ENCODE measurements around the gene CDK16. TPM values are rescaled to one million over a fixed set of nuclear protein-coding genes. Genes with fewer than 3 reads are reported as not detected.

The CDK16 gene
- polyA plus RNA-seq, 1 donor from 2014 or later: 99.0 TPM

GRCh38 chrX:47221756-47222155, 3.3 kb downstream of the CDK16 start:
- H2AFZ ChIP-seq (ENCODE audit: low read depth, low read length): no peak overlapping the region
- H3K9ac ChIP-seq (ENCODE audit: low read length): no peak overlapping the region
- no peaks in the 10 kb centered on the region for H4K20me1 ChIP-seq (ENCODE audit: insufficient read depth)
- no peak overlapping the region for H3K27ac ChIP-seq (ENCODE audit: low read length)
- H3K9me3 ChIP-seq (ENCODE audit: low read length): no peaks in the 10 kb centered on the region
- H3F3A ChIP-seq (ENCODE audit: insufficient read depth, low read length, poor library complexity, severe bottlenecking): no peaks in the 10 kb centered on the region
- no peak for TF ChIP-seq REST (IDR thresholded peaks at IDR 0.05; ENCODE audit: borderline replicate concordance)
- TF ChIP-seq MXI1 (conservative IDR thresholded peaks at IDR 0.05; ENCODE audit: poor library complexity, severe bottlenecking): no peak
- no peak for TF ChIP-seq POLR2AphosphoS5 (IDR thresholded peaks at IDR 0.05)
- H3K79me2 ChIP-seq (replicated peaks; ENCODE audit: insufficient read depth, low read length): peaks cover 30% of the 10 kb centered on the region
- H3K4me3 ChIP-seq (ENCODE audit: low read length): peak overlapping the region; percentile 78
- H3K36me3 ChIP-seq (ENCODE audit: insufficient read depth, low read length): no peaks in the 10 kb centered on the region
- H3K9me2 ChIP-seq (ENCODE audit: insufficient read depth, low read length): no peaks in the 10 kb centered on the region
- no peaks in the 10 kb centered on the region for H3K27me3 ChIP-seq (ENCODE audit: insufficient read depth, low read depth, low read length)
- H3K4me2 ChIP-seq (ENCODE audit: low read length): no peak overlapping the region

GRCh38 chrX:47222751-47223350, 4.4 kb downstream of the CDK16 start:
- H3F3A ChIP-seq (ENCODE audit: insufficient read depth, low read length, poor library complexity, severe bottlenecking): no peaks in the 10 kb centered on the region
- TF ChIP-seq MXI1 (conservative IDR thresholded peaks at IDR 0.05; ENCODE audit: poor library complexity, severe bottlenecking) (no peak), RAD21 (conservative IDR thresholded peaks at IDR 0.05) (no peak), TAF1 (IDR thresholded peaks at IDR 0.05; ENCODE audit: low read depth) (no peak), POLR2AphosphoS5 (IDR thresholded peaks at IDR 0.05) (no peak), SMC3 (conservative IDR thresholded peaks at IDR 0.05; ENCODE audit: poor library complexity) (no peak), EZH2 (IDR thresholded peaks at IDR 0.05; ENCODE audit: borderline replicate concordance, insufficient read depth, low read length, poor library complexity, severe bottlenecking) (no peak), REST (IDR thresholded peaks at IDR 0.05; ENCODE audit: borderline replicate concordance) (no peak), EP300 (conservative IDR thresholded peaks at IDR 0.05; ENCODE audit: poor library complexity, severe bottlenecking) (no peak), CTCF (IDR thresholded peaks at IDR 0.05; ENCODE audit: poor library complexity, severe bottlenecking) (no peak)

More at GRCh38 chrX:47222751-47223350, 4.4 kb downstream of the CDK16 start:
- Histone ChIP-seq H3K4me2 (ENCODE audit: low read length) (no peak overlapping the region), H4K20me1 (ENCODE audit: insufficient read depth) (no peaks in the 10 kb centered on the region), H3K27ac (ENCODE audit: low read length) (no peak overlapping the region), H3K9me3 (ENCODE audit: low read length) (no peaks in the 10 kb centered on the region), H3K9ac (ENCODE audit: low read length) (no peak overlapping the region), H3K4me3 (ENCODE audit: low read length) (no peak overlapping the region), H3K79me2 (replicated peaks; ENCODE audit: insufficient read depth, low read length) (peaks cover 30% of the 10 kb centered on the region), H2AFZ (ENCODE audit: low read depth, low read length) (no peak overlapping the region), H3K27me3 (ENCODE audit: insufficient read depth, low read depth, low read length) (no peaks in the 10 kb centered on the region), H3K9me2 (ENCODE audit: insufficient read depth, low read length) (no peaks in the 10 kb centered on the region), H3K36me3 (ENCODE audit: insufficient read depth, low read length) (no peaks in the 10 kb centered on the region)

All from neural cell (in vitro differentiated cells).